IPS-NIHi11 (cell line): ENCODE data around the gene SACM1L.

Source experiments
- DNase-seq: peaks from one replicate; pipeline ENCODE4 v3.0.0; 2012; ENCODE audit warnings: mixed read lengths, low spot score

Gene SACM1L

GRCh38 chr3:45688882-45689786 is at the start of gene SACM1L:
SACM1L (plus strand) TSS chr3:45689396; CDS start chr3:45689466, 70 bp downstream.
- DNase-seq: peak; percentile 89

GRCh38 chr3:45640091-45640507 is 49.1 kb upstream of the SACM1L start:
- DNase-seq: no peak

- DNase-seq: no peak
Measured at GRCh38 chr3:45640724-45641361, 48.4 kb upstream of the SACM1L start.

- DNase-seq: no peak
Measured at GRCh38 chr3:45641756-45642155, 47.4 kb upstream of the SACM1L start.

GRCh38 chr3:45642731-45643152 is 46.5 kb upstream of the SACM1L start:
- no peak for DNase-seq

- DNase-seq: no peak
Measured at GRCh38 chr3:45644063-45644790, 45.0 kb upstream of the SACM1L start.

GRCh38 chr3:45644791-45645201 is 44.4 kb upstream of the SACM1L start:
- no peak for DNase-seq

- no peak for DNase-seq
Measured at GRCh38 chr3:45646051-45646585, 43.1 kb upstream of the SACM1L start.

- DNase-seq: no peak
Measured at GRCh38 chr3:45647148-45647619, 42.0 kb upstream of the SACM1L start.

GRCh38 chr3:45653205-45653604 is 36.0 kb upstream of the SACM1L start:
- DNase-seq: no peak

- DNase-seq: no peak
Measured at GRCh38 chr3:45654397-45654944, 34.7 kb upstream of the SACM1L start.

GRCh38 chr3:45655906-45656305 is 33.3 kb upstream of the SACM1L start:
- DNase-seq: no peak

GRCh38 chr3:45656575-45657363 is 32.4 kb upstream of the SACM1L start:
- peak; percentile 91 for DNase-seq

- no peak for DNase-seq
Measured at GRCh38 chr3:45657853-45658252, 31.3 kb upstream of the SACM1L start.

GRCh38 chr3:45659661-45660566 is 29.3 kb upstream of the SACM1L start:
- DNase-seq: peak; percentile 80

GRCh38 chr3:45660567-45660901 is 28.7 kb upstream of the SACM1L start:
- no peak for DNase-seq

GRCh38 chr3:45664578-45664977 is 24.6 kb upstream of the SACM1L start:
- DNase-seq: no peak

- DNase-seq: peak; percentile 53
Measured at GRCh38 chr3:45665101-45665572, 24.1 kb upstream of the SACM1L start.

- DNase-seq: no peak
Measured at GRCh38 chr3:45666757-45667431, 22.3 kb upstream of the SACM1L start.
